H54 (cell line): ENCODE measurements around the gene GTF2F2.

Experiments used
- DNase-seq: peaks from one replicate; pipeline ENCODE4 v3.0.0; 2011; ENCODE audit warnings: low spot score, mixed read lengths; ENCODE audit not compliant: insufficient read length
- FAIRE-seq: peaks from 3 replicates; lab custom pipeline; 2011; peaks lifted over from hg19 to GRCh38; lab: Jason Lieb, UNC
- POLR2A ChIP-seq: IDR thresholded peaks from 2 replicates; pipeline ENCODE4 v1.6.1; 2011; ENCODE audit warnings: low read depth, mild to moderate bottlenecking, low read length

The GTF2F2 gene

DNA sequence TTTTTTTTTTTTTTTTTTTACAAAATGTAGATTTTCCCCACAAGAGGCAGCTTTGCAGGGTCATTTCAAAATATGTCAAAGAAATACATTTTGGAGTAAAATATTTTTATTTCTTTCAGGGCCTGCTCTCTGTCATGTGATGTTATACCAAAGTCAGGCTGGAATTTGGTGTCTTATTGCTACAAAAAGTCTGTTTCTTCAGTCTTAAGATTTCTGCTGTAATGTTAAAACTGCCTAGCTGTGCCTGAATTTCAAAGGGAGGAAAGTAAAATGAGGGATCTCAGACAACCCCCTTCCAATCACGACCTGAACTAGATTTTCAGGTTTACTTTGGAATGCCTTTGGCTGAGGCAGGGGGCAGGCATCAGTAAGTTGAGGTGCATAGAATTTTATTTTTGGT lies 12.8 kb upstream of the GTF2F2 start:
- no peak for DNase-seq
- TF ChIP-seq POLR2A: no peak
- FAIRE-seq: no peak

DNA sequence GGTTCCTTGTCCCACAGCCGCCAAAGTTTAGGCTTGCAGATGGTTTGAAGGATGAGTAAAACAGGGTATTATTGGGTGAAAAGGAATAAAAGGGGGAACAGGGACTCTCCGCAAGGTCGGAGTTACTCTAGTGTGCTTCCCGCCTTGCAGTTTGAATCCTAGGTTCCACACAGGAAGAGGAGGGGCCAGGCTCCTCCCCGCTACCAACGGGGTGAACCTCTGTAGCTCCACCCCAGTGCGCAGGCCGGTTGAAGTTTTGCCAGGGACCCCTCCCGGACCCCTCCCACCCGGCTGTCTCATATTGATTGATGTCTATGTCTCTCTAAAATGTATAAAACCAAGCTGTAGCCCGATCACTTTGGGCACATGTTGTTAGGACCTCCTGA lies 11.6 kb upstream of the GTF2F2 start:
- no peak for FAIRE-seq
- no peak for TF ChIP-seq POLR2A
- no peak for DNase-seq

DNA sequence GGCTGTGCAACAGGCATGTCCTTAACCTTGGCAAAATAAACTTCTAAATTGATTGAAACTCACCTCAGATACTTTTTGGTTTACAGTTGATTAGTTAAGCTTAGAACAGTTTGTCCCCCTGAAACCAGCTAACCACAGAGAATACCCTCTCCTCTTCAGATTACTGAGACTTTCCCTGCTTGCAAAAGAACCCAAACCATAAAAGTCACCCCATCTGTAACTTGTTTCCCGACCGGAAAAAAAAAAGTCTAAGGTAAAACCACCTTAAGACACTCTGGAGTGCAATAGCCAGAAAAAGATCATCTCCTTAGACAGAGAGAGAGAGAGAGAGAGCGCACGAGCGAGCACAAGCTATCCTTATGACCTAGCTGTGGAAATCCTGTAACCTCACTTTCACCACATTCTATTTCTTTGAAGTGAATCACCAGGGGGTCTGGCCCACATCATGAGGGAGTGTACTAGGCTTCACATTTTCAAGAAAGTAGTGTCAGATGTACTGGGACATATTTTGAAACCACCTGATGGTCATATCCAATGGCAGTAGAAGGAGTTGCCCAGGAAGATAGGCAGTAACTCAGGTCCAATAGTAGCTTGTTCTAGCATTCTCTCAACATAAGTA lies 11.1 kb upstream of the GTF2F2 start:
- FAIRE-seq (no peak), DNase-seq (no peak)
- TF ChIP-seq POLR2A: no peak

DNA sequence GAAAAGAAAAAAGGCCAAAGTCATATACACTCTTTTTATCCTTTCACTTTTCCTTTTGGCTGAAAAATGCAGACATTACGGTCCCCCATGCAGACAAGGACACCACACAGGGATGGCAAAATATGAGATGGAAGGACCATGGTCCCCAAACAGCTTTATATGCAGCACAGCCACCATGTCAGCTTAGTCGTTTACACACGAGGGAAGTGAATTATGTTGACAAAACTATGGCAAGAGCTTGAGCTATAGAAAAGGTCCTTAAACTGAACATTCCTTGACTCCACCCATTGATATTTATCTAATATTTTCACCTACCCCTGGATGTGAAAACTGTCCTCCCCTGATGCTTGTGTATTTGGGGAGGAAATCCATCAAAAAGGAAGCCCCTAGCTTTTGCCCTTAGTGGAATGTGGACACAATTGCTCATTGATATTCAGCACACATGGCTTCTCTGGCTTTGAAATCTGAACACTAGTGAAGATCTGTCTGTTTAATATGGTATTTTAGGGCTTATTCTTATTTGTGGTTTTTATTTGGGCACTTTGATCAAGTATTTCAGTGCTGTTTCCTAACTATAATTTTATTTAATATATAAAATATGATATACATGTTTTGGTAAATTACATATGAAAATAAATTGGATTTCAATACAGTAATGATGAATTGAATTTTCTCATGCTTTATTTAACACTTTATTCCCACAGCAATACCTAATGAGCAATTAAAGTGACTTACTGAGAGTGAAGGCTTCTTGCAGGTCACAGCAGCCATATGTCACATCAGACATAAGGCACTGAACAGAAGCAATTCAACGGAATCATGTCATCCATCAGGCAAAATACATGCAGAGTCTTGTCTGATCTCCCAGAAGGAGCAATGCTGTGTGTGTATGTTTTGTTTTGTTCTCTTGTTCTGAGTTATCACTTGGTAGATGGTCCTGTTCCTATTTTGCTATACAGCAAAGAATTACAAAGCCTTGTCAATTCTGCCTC lies 6.8 kb upstream of the GTF2F2 start:
- TF ChIP-seq POLR2A: no peak
- FAIRE-seq (no peak), DNase-seq (no peak)

DNA sequence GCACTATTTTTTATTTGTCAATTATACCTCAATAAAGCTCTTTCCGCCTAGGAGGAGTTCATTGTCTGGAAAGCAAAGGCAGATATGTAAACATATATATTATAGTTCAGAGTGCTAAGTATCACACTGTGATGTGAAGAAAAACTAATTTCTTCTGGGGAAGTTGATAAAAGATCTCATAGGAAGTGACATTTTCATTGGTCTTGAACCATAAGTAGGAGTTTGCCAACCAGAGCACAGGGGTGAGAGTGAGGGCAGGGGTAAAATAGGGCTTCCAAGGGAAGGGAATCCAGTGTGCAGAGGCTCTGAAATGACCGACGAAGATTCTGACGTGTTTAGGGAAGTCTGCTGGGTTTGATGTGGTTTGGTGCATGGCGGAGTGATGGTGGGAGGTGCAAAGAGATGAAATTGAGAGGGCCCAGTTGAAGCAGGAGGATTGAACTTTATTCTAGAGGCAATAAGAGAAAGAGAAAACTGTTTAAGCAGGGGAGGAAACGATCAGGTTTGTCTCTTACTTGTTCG lies 780 bp upstream of the GTF2F2 start:
- no peak for FAIRE-seq
- peak; percentile 22 for DNase-seq
- TF ChIP-seq POLR2A: no peak

DNA sequence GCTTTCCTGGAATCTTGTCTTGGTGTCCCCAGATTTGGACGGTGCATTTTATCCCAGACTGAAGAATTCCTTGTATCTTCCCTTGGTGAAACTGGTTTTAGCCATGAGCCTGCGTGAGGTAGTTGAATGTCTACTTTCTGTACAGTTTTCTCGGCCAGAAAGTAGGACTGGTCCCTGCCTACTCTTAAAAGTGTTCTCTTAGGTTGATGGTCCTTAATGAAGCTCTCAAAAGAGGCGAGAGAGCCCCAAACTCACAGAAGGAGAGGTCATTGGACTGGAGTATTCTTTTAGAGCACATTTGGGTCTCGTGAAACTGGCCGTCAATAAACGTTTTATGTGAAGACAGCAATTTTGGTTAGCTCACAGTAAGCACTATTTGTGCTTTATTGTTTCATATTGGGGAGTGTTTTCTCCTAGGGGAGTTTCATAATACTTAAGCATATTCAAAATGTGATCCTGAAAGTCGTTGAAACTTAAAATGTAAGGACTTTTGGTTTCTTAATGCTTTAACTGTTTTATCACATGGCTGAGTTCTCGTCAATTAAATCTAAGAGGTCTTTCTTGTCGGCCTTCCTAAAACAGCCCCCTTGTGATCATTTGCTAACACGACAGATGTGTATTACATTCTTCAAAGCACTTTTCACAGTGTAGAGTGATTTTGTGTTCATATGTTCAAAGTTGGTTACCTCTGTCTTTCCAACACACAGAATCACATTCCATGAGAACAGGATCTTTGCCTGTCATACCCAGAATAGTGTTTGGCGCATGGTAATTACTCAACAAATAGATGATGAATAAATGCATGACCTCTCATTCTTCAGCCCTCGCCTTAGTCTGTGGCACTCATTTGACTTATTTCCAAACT lies 889 bp downstream of the GTF2F2 start:
- TF ChIP-seq POLR2A: no peak
- DNase-seq: no peak
- no peak for FAIRE-seq

DNA sequence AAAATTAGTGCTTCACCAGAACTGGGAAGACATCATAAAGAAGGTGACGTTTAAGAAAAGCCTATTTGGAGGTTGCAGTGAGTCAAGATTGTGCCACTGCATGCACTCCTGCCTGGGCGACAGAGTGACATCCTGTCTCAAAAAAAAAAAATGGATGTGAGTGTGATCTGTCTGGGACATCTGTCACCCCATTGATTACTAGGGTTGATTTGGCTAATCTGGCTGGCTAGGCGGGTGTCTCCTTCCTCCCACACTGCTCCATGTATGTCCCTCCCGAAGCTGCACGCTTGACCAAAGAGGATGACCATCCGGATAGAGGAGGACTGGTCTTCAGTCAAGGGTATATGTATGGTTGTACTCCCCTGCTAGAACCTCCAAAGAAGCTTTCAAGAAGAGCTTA lies 2.6 kb downstream of the GTF2F2 start:
- FAIRE-seq (no peak), DNase-seq (no peak)
- no peak for TF ChIP-seq POLR2A

DNA sequence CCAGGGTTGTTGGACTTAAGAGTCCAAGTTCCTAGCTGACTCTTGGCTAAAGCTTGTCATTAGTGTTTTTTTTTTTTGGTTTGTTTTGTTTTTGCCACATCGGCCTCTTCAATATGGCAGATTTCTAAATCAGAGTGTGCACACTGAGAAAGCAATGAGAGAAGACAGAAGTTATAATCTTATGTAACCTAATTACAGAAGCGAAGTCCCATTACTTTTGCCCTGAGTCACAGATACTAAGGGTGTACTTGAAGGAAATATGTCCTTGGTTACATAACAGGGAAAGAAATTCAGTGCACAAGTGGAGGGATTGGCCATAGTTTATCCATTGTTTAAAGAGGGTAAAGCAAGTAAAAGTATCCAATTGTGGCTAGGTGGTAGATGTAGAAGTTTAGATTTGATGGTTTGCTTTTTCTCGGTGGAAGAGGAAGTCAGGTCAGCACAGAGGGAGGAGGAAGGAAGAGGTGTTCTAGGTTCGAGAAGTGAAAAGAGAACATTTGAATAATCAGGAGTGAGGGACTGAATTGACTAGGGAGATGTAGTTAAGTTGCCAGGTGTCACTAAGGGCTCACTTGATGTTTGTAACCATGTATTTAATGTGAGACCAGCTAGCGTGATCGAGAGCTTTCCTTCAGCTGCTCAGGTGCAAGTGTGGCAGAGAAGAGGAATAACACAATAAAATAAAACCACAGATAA lies 12.2 kb downstream of the GTF2F2 start:
- FAIRE-seq: no peak
- DNase-seq: no peak
- TF ChIP-seq POLR2A: no peak

DNA sequence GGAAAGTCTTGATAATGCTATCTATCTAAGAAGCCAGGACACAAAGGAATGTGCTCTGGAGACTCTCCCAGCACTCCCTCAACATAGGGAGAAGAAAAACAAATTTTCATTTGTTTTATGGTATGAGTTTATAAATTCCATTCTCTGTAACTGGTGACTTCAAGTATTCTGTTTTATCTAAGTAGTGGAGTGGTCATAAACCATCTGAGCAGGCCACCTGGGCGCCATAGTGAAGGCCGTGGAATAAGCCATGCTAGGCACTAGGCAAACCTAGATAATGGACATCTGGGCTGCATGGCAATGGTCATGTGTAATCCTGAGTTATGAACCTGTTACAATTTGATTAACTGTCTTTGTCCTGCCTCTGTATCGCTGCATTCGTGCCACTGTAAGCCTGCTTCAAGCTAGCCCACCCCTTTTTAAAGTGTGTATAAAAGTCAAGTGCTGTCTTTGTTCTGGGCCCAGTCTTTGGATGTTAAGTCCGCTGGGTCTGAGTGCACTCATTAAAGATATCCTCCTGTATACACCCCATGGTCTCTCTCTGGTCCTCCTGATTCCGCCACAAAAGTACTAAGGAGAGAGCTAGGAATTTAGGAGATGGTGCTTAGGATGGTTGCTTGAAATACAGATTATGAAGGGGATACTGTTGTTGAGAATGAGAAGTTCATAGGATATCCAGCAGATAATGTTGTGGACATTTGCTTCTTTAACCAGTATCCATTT lies 13.2 kb downstream of the GTF2F2 start:
- no peak for FAIRE-seq
- no peak for DNase-seq
- no peak for TF ChIP-seq POLR2A

DNA sequence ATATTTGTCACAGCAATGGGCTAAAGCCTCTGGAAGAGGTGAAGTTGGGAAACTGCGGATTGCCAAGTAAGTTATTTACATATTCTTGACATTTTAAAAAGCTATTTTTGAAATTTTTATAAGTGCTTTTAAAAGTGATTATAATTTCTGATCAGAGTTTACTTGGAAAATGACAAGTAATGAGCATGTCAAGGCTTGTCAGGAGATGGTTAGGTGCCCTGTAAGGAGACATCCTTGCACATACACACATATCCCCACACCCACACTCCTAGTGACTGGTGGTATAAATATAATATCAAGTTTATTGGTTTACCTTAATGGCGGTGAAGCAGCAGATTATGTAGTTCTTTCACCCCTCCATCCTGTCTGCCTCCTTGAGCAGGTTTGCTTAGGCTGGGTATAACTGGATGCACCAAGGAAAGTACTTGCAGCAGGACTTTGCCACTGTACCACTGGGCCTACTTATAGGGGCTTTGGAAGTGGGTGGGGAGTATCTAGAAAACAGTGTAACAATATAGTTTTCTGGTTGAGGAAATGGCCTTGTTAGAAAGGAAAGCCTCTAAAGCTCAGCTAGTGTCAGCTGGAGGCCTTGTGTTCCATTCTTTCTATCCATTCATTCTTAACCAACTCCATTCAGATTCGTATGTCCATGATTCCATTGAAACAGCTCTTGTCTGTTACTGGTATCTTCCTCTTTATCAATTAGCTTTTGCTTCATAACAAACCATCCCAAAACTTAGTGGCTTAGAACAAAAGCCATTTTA lies 16.6 kb downstream of the GTF2F2 start:
- no peak for TF ChIP-seq POLR2A
- DNase-seq: no peak
- FAIRE-seq: no peak

DNA sequence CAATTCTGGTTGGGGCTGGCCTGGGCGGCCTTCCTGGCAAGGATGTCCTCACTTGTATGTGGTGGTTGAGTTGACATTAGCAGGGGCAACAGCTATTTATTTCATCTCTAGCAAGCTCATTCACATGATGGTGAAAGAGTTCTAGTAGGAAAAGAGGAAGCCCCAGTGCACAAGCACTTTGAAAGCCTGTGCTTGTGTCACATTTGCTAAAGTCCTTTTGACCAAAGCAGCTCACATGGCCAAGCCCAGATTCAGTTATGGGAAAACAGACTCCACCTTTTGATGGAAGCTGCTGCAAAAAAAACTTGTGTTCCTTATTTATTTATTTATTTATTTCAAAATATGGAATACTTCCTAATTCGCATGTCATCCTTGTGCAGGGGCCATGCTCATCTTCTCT lies 17.2 kb downstream of the GTF2F2 start:
- FAIRE-seq: no peak
- no peak for TF ChIP-seq POLR2A
- no peak for DNase-seq

DNA sequence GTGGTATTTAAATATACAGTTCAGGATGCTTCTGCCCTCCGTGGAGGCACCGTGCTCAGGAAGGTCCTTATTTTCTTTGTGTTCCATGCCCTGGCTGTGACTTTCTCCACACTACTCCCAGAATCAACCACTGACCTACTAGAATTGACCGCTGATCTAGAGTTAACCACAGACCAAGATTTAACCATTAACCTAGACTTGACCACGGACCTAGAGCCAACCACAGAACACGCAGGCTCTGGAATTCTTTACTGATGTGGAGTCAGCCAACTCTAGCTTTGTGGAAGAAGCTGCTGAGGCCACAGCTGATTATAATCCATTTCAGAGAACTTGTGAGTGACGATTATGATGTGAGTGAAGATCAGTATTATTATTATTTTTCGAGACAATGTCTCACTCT lies 18.0 kb downstream of the GTF2F2 start:
- no peak for TF ChIP-seq POLR2A
- FAIRE-seq (no peak), DNase-seq (no peak)

DNA sequence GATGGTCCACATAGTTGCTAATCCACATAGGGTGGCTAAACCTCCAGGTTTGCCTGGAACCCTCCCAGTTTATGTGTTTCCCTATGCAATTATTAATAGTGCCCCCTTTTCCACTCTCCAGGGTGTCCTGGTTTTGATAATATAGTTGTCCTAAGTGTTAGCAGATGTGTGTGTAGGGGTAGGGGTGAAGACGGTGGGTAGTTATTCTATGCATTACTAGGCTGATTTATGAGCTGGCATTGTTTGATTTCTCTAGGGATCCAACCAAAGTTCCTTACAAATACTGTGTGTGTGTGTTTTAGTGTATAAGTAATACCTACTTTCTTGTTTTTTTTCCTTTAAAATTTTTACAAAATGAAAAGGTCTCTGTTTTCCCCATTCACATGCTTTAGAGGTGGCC lies 21.1 kb downstream of the GTF2F2 start:
- DNase-seq (no peak), FAIRE-seq (no peak)
- TF ChIP-seq POLR2A: no peak
